ENCODE measurements around the gene PROSER2. TPM values are rescaled to one million over a fixed set of nuclear protein-coding genes. Genes with fewer than 3 reads are reported as not detected.

The PROSER2 gene
- total RNA-seq, 2 donors from 2014 or later: 24.7 to 39.9 TPM

- intact Hi-C loops (cut with DNase I): no loop called here
- no peak for DNase-seq (ENCODE audit: low spot score)
- H3K4me3 ChIP-seq: no peak overlapping the region
- 83% methylated on average over 17 of the region's 17 CpGs for WGBS
- no peak overlapping the region for H3K27ac ChIP-seq
- H3K4me1 ChIP-seq (replicated peaks): no peaks in the 10 kb centered on the region
- no peaks in the 10 kb centered on the region for H3K9me3 ChIP-seq
- no peaks in the 10 kb centered on the region for H3K36me3 ChIP-seq
- TF ChIP-seq CTCF (IDR thresholded peaks at IDR 0.05) (no peak), POLR2AphosphoS5 (IDR thresholded peaks at IDR 0.05) (no peak), POLR2A (IDR thresholded peaks at IDR 0.05) (no peak)
- no peaks in the 10 kb centered on the region for H3K27me3 ChIP-seq (replicated peaks; ENCODE audit: insufficient read depth)
Measured at GRCh38 chr10:11837372-11838161, 14.4 kb downstream of the PROSER2 start.

- Histone ChIP-seq H3K27me3 (replicated peaks; ENCODE audit: insufficient read depth) (no peaks in the 10 kb centered on the region), H3K36me3 (no peaks in the 10 kb centered on the region), H3K9me3 (no peaks in the 10 kb centered on the region), H3K27ac (no peak overlapping the region), H3K4me1 (replicated peaks) (no peaks in the 10 kb centered on the region), H3K4me3 (no peak overlapping the region)
- intact Hi-C loops (cut with DNase I): no loop called here
- TF ChIP-seq POLR2AphosphoS5 (IDR thresholded peaks at IDR 0.05): no peak
- no peak for TF ChIP-seq CTCF (IDR thresholded peaks at IDR 0.05)
- TF ChIP-seq POLR2A (IDR thresholded peaks at IDR 0.05): no peak
- WGBS: 51% methylated on average over 8 of the region's 8 CpGs
- peak; percentile 30 for DNase-seq (ENCODE audit: low spot score)
Measured at GRCh38 chr10:11838298-11838852, 15.2 kb downstream of the PROSER2 start.

GRCh38 chr10:11841375-11841774 lies 18.2 kb downstream of the PROSER2 start:
- H3K9me3 ChIP-seq: no peaks in the 10 kb centered on the region
- intact Hi-C loops (cut with DNase I): no loop called here
- no peak for DNase-seq (ENCODE audit: low spot score)
- H3K4me1 ChIP-seq (replicated peaks): no peaks in the 10 kb centered on the region
- no peak overlapping the region for H3K4me3 ChIP-seq
- 82% methylated on average over 3 of the region's 3 CpGs for WGBS
- TF ChIP-seq POLR2AphosphoS5 (IDR thresholded peaks at IDR 0.05) (no peak), POLR2A (IDR thresholded peaks at IDR 0.05) (no peak), CTCF (IDR thresholded peaks at IDR 0.05) (no peak)
- H3K36me3 ChIP-seq: no peaks in the 10 kb centered on the region
- H3K27me3 ChIP-seq (replicated peaks; ENCODE audit: insufficient read depth): no peaks in the 10 kb centered on the region
- no peak overlapping the region for H3K27ac ChIP-seq

- Histone ChIP-seq H3K36me3 (no peaks in the 10 kb centered on the region), H3K27me3 (replicated peaks; ENCODE audit: insufficient read depth) (no peaks in the 10 kb centered on the region), H3K4me3 (no peak overlapping the region), H3K27ac (no peak overlapping the region), H3K9me3 (no peaks in the 10 kb centered on the region), H3K4me1 (replicated peaks) (no peaks in the 10 kb centered on the region)
- 57% methylated on average over 3 of the region's 3 CpGs for WGBS
- no peak for TF ChIP-seq POLR2AphosphoS5 (IDR thresholded peaks at IDR 0.05)
- no peak for TF ChIP-seq CTCF (IDR thresholded peaks at IDR 0.05)
- no peak for TF ChIP-seq POLR2A (IDR thresholded peaks at IDR 0.05)
- intact Hi-C loops (cut with DNase I): no loop called here
- DNase-seq (ENCODE audit: low spot score): no peak
Measured at GRCh38 chr10:11842411-11842810, 19.3 kb downstream of the PROSER2 start.

GRCh38 chr10:11845113-11845512 lies 22.0 kb downstream of the PROSER2 start:
- no peaks in the 10 kb centered on the region for H3K4me1 ChIP-seq (replicated peaks)
- no peak for DNase-seq (ENCODE audit: low spot score)
- no peaks in the 10 kb centered on the region for H3K9me3 ChIP-seq
- WGBS: 88% methylated on average over 7 of the region's 7 CpGs
- H3K27me3 ChIP-seq (replicated peaks; ENCODE audit: insufficient read depth): no peaks in the 10 kb centered on the region
- H3K4me3 ChIP-seq: no peak overlapping the region
- no peaks in the 10 kb centered on the region for H3K36me3 ChIP-seq
- no peak for TF ChIP-seq POLR2A (IDR thresholded peaks at IDR 0.05)
- TF ChIP-seq CTCF (IDR thresholded peaks at IDR 0.05): no peak
- no peak for TF ChIP-seq POLR2AphosphoS5 (IDR thresholded peaks at IDR 0.05)
- H3K27ac ChIP-seq: no peak overlapping the region
- intact Hi-C loops (cut with DNase I): no loop called here
